AML-193 (cell line): ENCODE data around the gene C1orf56.
A peak's percentile ranks its signal among the peaks of the same experiment; 100 is the strongest.

ENCODE experiments used
- DNase-seq, 2 experiments: peaks; one replicate each; lab custom pipeline; 2025; lab: John Stamatoyannopoulos, UW

Gene C1orf56, protein sequence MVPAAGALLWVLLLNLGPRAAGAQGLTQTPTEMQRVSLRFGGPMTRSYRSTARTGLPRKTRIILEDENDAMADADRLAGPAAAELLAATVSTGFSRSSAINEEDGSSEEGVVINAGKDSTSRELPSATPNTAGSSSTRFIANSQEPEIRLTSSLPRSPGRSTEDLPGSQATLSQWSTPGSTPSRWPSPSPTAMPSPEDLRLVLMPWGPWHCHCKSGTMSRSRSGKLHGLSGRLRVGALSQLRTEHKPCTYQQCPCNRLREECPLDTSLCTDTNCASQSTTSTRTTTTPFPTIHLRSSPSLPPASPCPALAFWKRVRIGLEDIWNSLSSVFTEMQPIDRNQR

DNA sequence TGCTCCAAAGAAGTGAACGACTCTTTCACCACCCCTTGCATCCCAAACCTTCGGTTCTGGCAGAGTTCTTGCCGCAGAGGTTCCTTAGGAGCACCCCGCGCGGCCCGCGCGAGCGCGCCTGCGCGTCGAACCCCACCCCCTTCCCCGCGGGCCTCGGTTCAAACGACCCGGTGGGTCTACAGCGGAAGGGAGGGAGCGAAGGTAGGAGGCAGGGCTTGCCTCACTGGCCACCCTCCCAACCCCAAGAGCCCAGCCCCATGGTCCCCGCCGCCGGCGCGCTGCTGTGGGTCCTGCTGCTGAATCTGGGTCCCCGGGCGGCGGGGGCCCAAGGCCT lies at the start of gene C1orf56:
Gene C1orf56 (plus strand): TSS at position 161 of the 334 bp plus-strand sequence. CDS start 97 bp downstream, at position 258.
- DNase-seq: peak; percentile 32 to 43

- DNase-seq: no peak
Observed at GRCh38 chr1:150997949-150998348, 49.6 kb upstream of the C1orf56 start.

- no peak for DNase-seq
Observed at GRCh38 chr1:150999051-150999674, 48.4 kb upstream of the C1orf56 start.

- DNase-seq: no peak
Observed at GRCh38 chr1:150999926-151000325, 47.6 kb upstream of the C1orf56 start.

- DNase-seq: no peak
Observed at GRCh38 chr1:151000408-151000807, 47.1 kb upstream of the C1orf56 start.

GRCh38 chr1:151001602-151002001 lies 45.9 kb upstream of the C1orf56 start:
- DNase-seq: peak in 1 of 2 experiments; percentile 53

DNA sequence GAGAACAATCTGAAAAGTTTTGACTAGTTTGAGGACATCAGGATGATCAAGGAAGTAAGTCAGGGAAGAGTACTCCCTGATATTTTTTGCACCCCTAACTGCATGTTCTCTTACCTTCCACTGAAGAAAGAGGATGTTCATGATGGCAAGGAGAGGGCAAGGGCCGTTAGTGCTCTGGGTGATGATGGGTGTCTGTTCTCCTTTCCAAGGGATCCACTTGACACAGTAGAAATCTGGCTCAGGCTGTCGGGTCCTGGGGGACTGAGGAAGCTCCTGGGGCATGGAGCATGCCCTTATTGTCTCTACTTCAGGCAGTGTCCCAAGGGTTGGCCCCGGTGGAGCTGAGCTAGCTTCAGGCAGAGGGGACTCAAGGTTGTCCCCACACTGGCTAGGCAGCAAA lies 45.5 kb upstream of the C1orf56 start:
- peak; percentile 8 to 53 for DNase-seq

- DNase-seq: no peak
Observed at GRCh38 chr1:151002611-151003010, 44.9 kb upstream of the C1orf56 start.

DNA sequence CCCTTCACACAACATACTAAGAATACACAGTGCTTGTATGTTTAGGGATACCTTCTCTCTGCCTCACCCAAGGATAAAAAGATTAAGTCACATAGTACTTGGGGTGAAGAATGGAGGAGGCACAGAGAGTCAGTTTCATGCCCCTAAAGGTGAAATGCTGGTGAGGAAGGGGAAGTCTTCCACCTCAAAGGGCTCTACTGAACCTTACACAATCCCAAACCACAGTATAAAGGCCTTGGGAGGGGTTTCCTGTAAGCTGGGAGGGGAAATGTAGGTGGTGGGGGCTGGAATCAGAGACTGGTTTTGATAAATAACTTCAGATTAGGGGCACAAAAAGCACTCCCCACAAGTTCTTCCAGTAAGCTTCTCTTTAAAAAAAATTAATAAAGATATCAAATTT lies 44.4 kb upstream of the C1orf56 start:
- DNase-seq: peak; percentile 59 to 60

DNA sequence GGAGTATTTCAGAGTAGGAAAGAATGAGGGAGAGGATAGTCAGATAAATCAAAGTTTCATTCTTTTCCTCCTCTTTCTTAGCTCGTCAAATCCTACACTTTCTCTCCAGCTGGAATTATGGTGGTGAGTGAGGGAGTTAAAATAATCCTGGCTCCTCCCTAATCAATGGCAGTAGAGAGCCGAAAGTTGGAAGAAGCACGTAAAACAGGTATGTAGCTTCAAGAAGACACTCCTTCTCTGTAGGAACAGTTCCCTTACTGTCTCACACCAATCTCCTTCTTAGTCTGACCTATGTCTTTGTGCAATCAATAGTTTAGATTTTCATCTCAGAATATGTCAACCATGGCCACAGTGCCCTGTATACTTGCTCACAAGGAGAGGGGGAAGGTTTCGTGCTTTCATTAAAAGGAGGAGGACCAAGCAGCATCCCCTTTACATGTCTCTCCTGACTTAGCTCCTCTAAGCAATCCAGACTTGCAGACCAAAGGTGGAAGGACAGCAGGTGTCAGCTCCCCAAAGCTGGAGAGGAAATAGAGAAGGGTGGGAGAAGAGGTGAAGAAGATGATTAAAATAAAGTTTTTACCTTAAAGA lies 41.7 kb upstream of the C1orf56 start:
- no peak for DNase-seq

- peak; percentile 74 to 83 for DNase-seq
Observed at GRCh38 chr1:151006327-151007052, 41.1 kb upstream of the C1orf56 start, which contains the start of gene MINDY1. MINDY1 (minus strand) TSS chr1:151006902; CDS start chr1:151002617, 4,285 bp downstream.

- no peak for DNase-seq
Observed at GRCh38 chr1:151007853-151008243, 39.7 kb upstream of the C1orf56 start.

DNA sequence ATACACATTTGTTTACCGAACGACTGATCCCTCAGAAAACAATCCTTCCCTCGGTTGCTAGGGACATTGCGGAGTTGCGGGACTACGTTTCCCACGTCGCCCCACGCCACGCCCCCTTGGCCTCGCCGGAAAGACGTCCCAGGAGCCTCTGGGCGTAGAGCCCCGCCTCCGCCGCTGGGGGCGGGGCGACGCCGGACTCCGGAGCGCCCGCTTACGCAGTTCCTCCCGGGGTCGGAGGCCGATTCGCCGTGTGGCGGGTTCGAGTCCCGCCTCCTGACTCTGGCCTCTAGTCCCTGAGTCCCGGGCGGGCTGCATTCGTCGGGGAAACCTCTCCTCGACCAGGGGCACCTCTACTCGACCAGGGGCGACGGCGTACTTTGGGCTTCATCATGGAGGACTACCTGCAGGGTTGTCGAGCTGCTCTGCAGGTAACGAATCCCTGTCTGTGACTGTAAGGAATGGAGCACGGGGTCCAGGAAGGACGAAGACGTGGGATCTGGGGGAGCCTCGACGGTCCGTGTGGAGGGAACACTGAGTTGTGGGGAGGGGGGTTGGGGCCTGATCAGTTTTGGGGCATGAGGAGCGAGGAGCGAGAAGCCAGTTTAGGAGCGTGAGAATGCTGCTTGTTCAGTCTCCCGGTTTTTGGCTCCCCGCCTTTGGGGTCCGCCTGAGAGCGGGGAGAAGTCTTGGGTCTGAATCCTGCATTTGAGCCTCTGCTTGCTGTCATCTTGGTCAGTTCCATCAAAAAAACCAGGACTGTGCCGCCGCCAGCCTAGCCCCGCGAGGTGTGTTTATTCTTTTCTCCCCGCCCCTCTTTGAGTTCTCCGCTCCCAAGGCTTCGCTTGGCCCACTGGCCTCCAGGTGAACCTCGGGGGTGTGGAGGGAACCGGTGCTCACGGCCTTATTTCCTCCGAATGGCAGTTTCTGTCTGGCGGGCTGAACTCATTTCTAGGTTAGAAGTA lies 39.0 kb upstream of the C1orf56 start, which contains the start of gene PRUNE1:
Gene PRUNE1 (plus strand): TSS at position 206 of the 962 bp plus-strand sequence. CDS start 184 bp downstream, at position 390.
- peak; percentile 86 to 90 for DNase-seq

DNA sequence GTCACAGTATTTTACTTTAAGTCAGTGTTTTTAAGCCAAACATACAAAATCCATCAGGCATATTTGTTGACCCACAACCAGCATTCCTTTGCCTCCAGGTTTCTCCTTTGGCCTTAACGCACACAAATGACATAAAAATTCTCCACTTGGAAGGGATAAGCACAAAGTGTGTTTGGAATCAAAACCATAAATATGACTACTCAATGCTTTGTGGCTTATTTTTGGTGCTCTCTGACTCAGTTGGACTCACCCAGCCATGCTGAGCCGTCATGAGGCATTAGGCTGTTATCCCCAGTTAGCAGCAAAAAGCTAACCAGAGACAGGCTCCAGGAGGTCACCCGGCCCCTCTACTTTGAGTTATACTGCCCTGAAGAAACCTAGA lies 38.4 kb upstream of the C1orf56 start:
- no peak for DNase-seq

DNA sequence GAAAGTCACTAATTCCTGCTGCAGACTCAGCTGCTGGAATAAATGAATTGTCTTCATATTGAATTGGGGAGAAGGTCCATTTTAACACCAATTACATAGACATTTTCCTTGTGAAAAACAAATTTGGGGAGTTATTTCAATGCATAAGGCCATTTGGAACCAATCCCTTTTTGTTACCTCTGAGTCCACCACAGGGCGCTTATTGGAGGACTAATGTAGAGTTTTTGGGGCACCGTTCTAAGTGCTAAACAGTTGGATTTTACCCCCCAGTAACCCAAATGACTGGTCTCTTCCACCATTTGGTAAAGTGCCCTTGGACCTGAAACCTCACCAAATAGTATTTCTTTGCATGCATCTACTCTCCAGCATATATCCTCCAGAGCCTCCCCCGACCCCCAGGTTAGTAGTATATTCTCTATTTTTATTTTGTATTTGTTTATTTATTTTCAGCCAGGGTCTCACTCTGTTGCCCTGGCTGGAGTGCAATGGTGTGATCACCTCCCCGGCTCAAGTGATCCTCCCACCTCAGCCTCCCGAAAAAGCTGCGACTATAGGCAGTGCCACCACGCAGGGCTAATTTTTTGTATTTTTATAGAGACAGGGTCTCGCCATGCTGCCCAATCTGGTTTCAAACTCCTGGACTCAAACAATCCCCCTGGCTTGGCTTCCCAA lies 37.7 kb upstream of the C1orf56 start:
- DNase-seq: no peak

- no peak for DNase-seq
Observed at GRCh38 chr1:151010346-151010726, 37.2 kb upstream of the C1orf56 start.

DNA sequence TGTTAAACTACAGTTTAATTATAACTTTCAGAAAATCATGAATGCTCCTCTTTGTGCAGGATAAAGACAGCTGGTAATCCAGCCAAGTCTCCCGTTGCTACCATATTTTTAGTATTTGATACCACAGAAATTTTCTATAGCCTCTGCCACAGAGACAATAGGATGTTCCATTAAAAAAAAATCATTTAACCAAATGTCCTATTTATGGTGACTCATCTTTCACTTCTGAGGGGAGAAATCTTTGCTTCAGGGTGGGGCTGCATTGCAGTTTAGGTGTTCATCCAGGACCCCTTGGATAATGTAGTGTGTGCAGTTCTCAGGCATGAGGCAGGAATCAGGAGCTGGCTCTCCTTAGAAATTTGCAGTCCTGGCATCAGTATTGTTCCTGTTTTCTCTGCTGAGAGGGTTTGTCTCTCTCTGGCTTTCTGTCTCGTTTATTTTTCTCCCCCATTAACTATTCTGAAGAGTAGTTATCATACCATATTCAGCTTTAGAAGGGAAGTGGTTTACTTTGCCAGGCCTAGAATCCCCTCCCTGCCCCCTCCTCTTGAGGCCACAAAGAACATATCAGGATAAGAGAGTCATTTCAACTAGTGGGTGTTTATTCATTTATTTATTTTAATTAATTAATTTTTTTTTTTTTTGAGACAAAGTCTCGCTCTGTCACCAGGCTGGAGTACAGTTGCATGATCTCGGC lies 36.2 kb upstream of the C1orf56 start:
- no peak for DNase-seq

- no peak for DNase-seq
Observed at GRCh38 chr1:151012684-151013471, 34.7 kb upstream of the C1orf56 start.

GRCh38 chr1:151013518-151013917 lies 34.0 kb upstream of the C1orf56 start:
- DNase-seq: no peak
